HEK293 (cell line): ENCODE results near the gene HLA-DRB5.
"Not testable (repeated sequence)": the region's sequence is repeated elsewhere in the genome, so short reads cannot be mapped to it uniquely, and the experiment has no call there.

Experiments used
- CTCF ChIA-PET: fragments of 350-600 bp; formaldehyde crosslinking; extraction: SDS; loops from one replicate; lab custom pipeline; 2021; ENCODE audit warnings: antibody characterized with exemption; lab: Yijun Ruan, JAX
- POLR2A ChIA-PET: fragments of 300-600 bp; formaldehyde crosslinking; extraction: SDS; loops from one replicate; lab custom pipeline; 2020; ENCODE audit warnings: antibody characterized with exemption, inconsistent platforms; lab: Yijun Ruan, JAX
- H3K27ac ChIP-seq: fragments of 200-500 bp; sonication (Bioruptor generic); 2 replicates; pipeline ENCODE4 v1.5.1; 2014; ENCODE audit warnings: low read depth, low read length, control low read depth, inconsistent platforms; ENCODE audit errors: extremely low read depth
- H3K36me3 ChIP-seq, 2 experiments: fragments of 200-500 bp in 1 of 2; sonication (Bioruptor generic) in 1 of 2; 1 replicate in 1 of 2; 2 replicates in 1 of 2; pipeline ENCODE4 v1.5.1; 2014 to 2017; ENCODE audit warnings: inconsistent platforms in 2 of 2, low read length in 2 of 2; ENCODE audit not compliant: control insufficient read depth in 2 of 2, insufficient read depth in 1 of 2
- H3K4me1 ChIP-seq: fragments of 200-500 bp; sonication (Bioruptor generic); 2 replicates; pipeline ENCODE4 v1.5.1; 2014; ENCODE audit warnings: mild to moderate bottlenecking, low read length, inconsistent platforms; ENCODE audit not compliant: control insufficient read depth, insufficient read depth
- H3K4me3 ChIP-seq: 2 replicates; pipeline ENCODE4 v1.5.1; 2011; ENCODE audit warnings: low read depth, mild to moderate bottlenecking, control low read depth, low read length, moderate library complexity
- H3K9me3 ChIP-seq: fragments of 200-500 bp; sonication (Bioruptor generic); 2 replicates; pipeline ENCODE4 v1.5.1; 2014; ENCODE audit warnings: low read depth, low read length, inconsistent platforms; ENCODE audit not compliant: control insufficient read depth, insufficient read depth
- KLF17 ChIP-seq: fragments of 450-650 bp; formaldehyde crosslinking; IDR thresholded peaks from 2 replicates; pipeline ENCODE4 v1.5.1; 2016; ENCODE audit warnings: missing biosample characterization, missing genetic modification characterization
- TRIM28 ChIP-seq: IDR thresholded peaks from 2 replicates; pipeline ENCODE4 v1.6.1; 2011; ENCODE audit warnings: low read length, control low read depth, borderline replicate concordance
- ZBTB17 ChIP-seq: fragments of 450-650 bp; formaldehyde crosslinking; IDR thresholded peaks from 2 replicates; pipeline ENCODE4 v1.5.1; 2016; ENCODE audit warnings: missing biosample characterization, missing genetic modification characterization
- ZIC2 ChIP-seq: fragments of 450-650 bp; formaldehyde crosslinking; IDR thresholded peaks from 2 replicates; pipeline ENCODE4 v1.5.1; 2016; ENCODE audit warnings: missing biosample characterization, missing genetic modification characterization
- ZNF138 ChIP-seq: fragments of 450-650 bp; formaldehyde crosslinking; IDR thresholded peaks from 2 replicates; pipeline ENCODE4 v1.5.1; 2016; ENCODE audit warnings: missing biosample characterization, missing genetic modification characterization, borderline replicate concordance
- ZNF248 ChIP-seq: fragments of 450-650 bp; formaldehyde crosslinking; IDR thresholded peaks from 2 replicates; pipeline ENCODE4 v1.5.1; 2017; ENCODE audit warnings: missing biosample characterization, missing genetic modification characterization
- ZNF416 ChIP-seq: fragments of 450-650 bp; formaldehyde crosslinking; IDR thresholded peaks from 2 replicates; pipeline ENCODE4 v1.5.1; 2016; ENCODE audit warnings: missing biosample characterization, missing genetic modification characterization
- ZNF473 ChIP-seq: fragments of 450-650 bp; formaldehyde crosslinking; IDR thresholded peaks from 2 replicates; pipeline ENCODE4 v1.5.1; 2017; ENCODE audit warnings: missing biosample characterization, missing genetic modification characterization
- ZNF501 ChIP-seq: fragments of 450-650 bp; formaldehyde crosslinking; IDR thresholded peaks from 2 replicates; pipeline ENCODE4 v1.5.1; 2016; ENCODE audit warnings: missing biosample characterization, missing genetic modification characterization
- ZNF610 ChIP-seq: fragments of 450-650 bp; formaldehyde crosslinking; IDR thresholded peaks from 2 replicates; pipeline ENCODE4 v1.5.1; 2016; ENCODE audit warnings: missing biosample characterization, missing genetic modification characterization, borderline replicate concordance
- ZNF692 ChIP-seq: fragments of 450-650 bp; formaldehyde crosslinking; IDR thresholded peaks from 2 replicates; pipeline ENCODE4 v1.5.1; 2016; ENCODE audit warnings: missing biosample characterization, missing genetic modification characterization
- ZNF707 ChIP-seq: fragments of 450-650 bp; formaldehyde crosslinking; IDR thresholded peaks from 2 replicates; pipeline ENCODE4 v1.5.1; 2016; ENCODE audit warnings: missing biosample characterization, missing genetic modification characterization
- TF ChIP-seq, protein P1 (sequence below): fragments of 450-650 bp; formaldehyde crosslinking; IDR thresholded peaks from 2 replicates; pipeline ENCODE4 v1.5.1; 2016; ENCODE audit warnings: missing biosample characterization, missing genetic modification characterization, borderline replicate concordance
- TF ChIP-seq, protein P2 (sequence below): fragments of 450-650 bp; formaldehyde crosslinking; conservative IDR thresholded peaks from 2 replicates; pipeline ENCODE4 v1.5.1; 2016; ENCODE audit warnings: low read depth, missing biosample characterization, missing genetic modification characterization

The HLA-DRB5 gene

GRCh38 chr6:32475392-32476206 lies 54.5 kb downstream of the HLA-DRB5 start:
- TF ChIP-seq ZNF416 (tag by site-specific recombination) = no peak
- TF ChIP-seq TRIM28 = no peak
- TF ChIP-seq ZNF473 (tag by site-specific recombination) = no peak
- TF ChIP-seq KLF17 (tag by site-specific recombination) = no peak
- TF ChIP-seq ZNF501 (tag by site-specific recombination) = no peak
- TF ChIP-seq ZIC2 (tag by site-specific recombination) = no peak
- TF ChIP-seq, protein P1, sequence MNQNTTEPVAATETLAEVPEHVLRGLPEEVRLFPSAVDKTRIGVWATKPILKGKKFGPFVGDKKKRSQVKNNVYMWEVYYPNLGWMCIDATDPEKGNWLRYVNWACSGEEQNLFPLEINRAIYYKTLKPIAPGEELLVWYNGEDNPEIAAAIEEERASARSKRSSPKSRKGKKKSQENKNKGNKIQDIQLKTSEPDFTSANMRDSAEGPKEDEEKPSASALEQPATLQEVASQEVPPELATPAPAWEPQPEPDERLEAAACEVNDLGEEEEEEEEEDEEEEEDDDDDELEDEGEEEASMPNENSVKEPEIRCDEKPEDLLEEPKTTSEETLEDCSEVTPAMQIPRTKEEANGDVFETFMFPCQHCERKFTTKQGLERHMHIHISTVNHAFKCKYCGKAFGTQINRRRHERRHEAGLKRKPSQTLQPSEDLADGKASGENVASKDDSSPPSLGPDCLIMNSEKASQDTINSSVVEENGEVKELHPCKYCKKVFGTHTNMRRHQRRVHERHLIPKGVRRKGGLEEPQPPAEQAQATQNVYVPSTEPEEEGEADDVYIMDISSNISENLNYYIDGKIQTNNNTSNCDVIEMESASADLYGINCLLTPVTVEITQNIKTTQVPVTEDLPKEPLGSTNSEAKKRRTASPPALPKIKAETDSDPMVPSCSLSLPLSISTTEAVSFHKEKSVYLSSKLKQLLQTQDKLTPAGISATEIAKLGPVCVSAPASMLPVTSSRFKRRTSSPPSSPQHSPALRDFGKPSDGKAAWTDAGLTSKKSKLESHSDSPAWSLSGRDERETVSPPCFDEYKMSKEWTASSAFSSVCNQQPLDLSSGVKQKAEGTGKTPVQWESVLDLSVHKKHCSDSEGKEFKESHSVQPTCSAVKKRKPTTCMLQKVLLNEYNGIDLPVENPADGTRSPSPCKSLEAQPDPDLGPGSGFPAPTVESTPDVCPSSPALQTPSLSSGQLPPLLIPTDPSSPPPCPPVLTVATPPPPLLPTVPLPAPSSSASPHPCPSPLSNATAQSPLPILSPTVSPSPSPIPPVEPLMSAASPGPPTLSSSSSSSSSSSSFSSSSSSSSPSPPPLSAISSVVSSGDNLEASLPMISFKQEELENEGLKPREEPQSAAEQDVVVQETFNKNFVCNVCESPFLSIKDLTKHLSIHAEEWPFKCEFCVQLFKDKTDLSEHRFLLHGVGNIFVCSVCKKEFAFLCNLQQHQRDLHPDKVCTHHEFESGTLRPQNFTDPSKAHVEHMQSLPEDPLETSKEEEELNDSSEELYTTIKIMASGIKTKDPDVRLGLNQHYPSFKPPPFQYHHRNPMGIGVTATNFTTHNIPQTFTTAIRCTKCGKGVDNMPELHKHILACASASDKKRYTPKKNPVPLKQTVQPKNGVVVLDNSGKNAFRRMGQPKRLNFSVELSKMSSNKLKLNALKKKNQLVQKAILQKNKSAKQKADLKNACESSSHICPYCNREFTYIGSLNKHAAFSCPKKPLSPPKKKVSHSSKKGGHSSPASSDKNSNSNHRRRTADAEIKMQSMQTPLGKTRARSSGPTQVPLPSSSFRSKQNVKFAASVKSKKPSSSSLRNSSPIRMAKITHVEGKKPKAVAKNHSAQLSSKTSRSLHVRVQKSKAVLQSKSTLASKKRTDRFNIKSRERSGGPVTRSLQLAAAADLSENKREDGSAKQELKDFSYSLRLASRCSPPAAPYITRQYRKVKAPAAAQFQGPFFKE (tag by site-specific recombination) = no peak
- TF ChIP-seq, protein P2, sequence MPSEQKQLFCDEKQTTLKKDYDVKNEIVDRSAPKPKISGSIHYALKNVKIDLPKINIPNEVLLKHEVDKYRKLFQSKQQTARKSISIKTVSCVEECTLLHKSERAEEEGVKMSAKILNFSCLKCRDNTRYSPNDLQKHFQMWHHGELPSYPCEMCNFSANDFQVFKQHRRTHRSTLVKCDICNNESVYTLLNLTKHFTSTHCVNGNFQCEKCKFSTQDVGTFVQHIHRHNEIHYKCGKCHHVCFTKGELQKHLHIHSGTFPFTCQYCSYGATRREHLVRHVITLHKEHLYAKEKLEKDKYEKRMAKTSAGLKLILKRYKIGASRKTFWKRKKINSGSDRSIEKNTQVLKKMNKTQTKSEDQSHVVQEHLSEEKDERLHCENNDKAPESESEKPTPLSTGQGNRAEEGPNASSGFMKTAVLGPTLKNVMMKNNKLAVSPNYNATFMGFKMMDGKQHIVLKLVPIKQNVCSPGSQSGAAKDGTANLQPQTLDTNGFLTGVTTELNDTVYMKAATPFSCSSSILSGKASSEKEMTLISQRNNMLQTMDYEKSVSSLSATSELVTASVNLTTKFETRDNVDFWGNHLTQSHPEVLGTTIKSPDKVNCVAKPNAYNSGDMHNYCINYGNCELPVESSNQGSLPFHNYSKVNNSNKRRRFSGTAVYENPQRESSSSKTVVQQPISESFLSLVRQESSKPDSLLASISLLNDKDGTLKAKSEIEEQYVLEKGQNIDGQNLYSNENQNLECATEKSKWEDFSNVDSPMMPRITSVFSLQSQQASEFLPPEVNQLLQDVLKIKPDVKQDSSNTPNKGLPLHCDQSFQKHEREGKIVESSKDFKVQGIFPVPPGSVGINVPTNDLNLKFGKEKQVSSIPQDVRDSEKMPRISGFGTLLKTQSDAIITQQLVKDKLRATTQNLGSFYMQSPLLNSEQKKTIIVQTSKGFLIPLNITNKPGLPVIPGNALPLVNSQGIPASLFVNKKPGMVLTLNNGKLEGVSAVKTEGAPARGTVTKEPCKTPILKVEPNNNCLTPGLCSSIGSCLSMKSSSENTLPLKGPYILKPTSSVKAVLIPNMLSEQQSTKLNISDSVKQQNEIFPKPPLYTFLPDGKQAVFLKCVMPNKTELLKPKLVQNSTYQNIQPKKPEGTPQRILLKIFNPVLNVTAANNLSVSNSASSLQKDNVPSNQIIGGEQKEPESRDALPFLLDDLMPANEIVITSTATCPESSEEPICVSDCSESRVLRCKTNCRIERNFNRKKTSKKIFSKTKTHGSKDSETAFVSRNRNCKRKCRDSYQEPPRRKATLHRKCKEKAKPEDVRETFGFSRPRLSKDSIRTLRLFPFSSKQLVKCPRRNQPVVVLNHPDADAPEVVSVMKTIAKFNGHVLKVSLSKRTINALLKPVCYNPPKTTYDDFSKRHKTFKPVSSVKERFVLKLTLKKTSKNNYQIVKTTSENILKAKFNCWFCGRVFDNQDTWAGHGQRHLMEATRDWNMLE (tag by site-specific recombination) = no peak
- no peak for TF ChIP-seq ZNF692 (tag by site-specific recombination)
- no peak for TF ChIP-seq ZNF248 (tag by site-specific recombination)
- no peak for TF ChIP-seq ZNF138 (tag by site-specific recombination)
- no peak for TF ChIP-seq ZBTB17 (tag by site-specific recombination)
- no peak for TF ChIP-seq ZNF610 (tag by site-specific recombination)
- TF ChIP-seq ZNF707 (tag by site-specific recombination) = no peak
- ChIA-PET CTCF (interaction anchor here (0.9 kb wide), 1 partner anchor 216 kb away, joined by 4 read pairs; no protein-coding TSS in a partner anchor), POLR2A (interaction anchor here (0.6 kb wide), 1 partner anchor 332 kb away, joined by 6 read pairs; no protein-coding TSS in a partner anchor)
- H3K9me3 ChIP-seq = no peaks in the 10 kb centered on the region
- no peaks in the 10 kb centered on the region for H3K4me1 ChIP-seq
- H3K36me3 ChIP-seq = no peaks in the 10 kb centered on the region
- H3K4me3 ChIP-seq = no peak overlapping the region
- H3K27ac ChIP-seq = no peak overlapping the region

- H3K36me3 ChIP-seq, H3K4me1 ChIP-seq, H3K27ac ChIP-seq, H3K4me3 ChIP-seq, H3K9me3 ChIP-seq: not testable (repeated sequence)
- POLR2A ChIA-PET = interaction anchor here (0.6 kb wide), 1 partner anchor 42 kb away, joined by 5 read pairs; no protein-coding TSS in a partner anchor
- CTCF ChIA-PET = interaction anchor here (0.6 to 1.7 kb wide), 2 partner anchors 28 to 60 kb away, joined by 3 read pairs; no protein-coding TSS in a partner anchor
These were observed 56.4 kb downstream of the HLA-DRB5 start for GRCh38 chr6:32473376-32474348.
